Fibroblast of skin of right quadriceps (primary cell): ENCODE results near the gene ELP6.

Experiments used
- DNase-seq: peaks from one replicate; pipeline ENCODE4 v3.0.0-alpha.2; 2013

Gene ELP6

DNA sequence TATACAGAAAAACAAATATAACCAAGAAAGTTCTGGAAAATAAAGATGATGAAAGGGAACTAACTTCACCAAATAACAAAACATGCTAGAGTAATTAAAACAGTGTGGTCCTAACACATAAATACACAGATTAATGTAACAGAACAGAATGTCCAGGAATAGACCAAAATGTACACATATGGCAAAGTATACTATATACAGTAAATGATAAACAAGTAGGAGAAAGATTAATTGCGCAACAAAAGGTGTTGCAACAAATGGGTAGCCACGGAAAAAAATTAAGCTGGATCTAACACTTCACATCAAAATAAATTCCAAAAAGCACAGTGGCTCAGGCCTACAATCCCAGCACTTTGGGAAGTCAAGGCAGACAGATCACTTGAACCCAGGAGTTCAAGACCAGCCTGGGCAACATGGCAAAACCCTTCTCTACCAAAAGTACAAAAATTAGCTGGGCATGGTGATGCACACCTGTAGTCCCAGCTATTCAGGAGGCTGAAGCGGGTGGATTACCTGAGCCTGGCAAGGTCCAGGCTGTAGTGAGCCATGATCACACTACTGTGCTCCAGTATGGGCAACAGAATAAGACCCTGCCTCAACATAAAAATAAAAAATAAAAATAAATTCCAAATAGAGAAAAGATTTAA lies 57.6 kb downstream of the ELP6 start:
- DNase-seq, result peak; percentile 32

DNA sequence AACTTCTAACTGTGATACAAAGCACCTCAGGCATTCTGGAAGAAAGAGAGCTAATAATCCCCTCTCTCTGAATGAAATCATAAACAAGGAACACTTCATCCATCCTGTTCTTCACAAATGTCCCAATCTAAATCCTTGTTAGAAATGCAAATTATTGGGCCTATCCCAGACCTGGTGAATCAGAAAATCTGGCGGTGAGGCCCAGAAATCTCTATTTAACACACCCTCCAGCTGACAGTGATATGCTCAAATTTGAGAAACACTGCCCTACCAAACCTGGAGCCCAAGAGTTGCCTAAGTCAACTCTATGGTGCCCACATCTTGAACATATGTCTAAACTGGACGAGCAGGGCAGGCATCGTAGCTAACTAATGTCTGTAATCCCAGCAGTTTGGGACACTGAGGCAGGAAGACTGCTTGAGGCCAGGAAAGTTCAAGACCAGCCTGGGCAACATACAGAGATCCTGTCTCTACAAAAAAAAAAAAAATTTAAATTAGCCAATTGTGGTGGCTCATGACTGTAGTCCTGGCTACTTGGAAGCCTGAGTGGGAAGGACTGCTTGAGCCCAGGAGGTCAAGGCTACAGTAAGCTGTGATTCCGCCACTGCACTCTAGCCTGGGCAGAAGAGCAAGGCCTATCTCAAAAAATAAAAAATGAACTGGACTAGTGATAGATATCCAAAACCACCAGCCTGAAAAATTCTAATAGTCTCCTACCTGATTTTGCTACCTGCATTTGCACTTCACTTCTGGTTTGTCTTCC lies 60.9 kb downstream of the ELP6 start:
- no peak for DNase-seq
